ENCODE results near the gene SMIM1. TPM values are rescaled to one million over a fixed set of nuclear protein-coding genes. Genes with fewer than 3 reads are reported as not detected.

SMIM1 gene
- total RNA-seq, 1 donor from 2014 or later: 6.6 TPM

DNA sequence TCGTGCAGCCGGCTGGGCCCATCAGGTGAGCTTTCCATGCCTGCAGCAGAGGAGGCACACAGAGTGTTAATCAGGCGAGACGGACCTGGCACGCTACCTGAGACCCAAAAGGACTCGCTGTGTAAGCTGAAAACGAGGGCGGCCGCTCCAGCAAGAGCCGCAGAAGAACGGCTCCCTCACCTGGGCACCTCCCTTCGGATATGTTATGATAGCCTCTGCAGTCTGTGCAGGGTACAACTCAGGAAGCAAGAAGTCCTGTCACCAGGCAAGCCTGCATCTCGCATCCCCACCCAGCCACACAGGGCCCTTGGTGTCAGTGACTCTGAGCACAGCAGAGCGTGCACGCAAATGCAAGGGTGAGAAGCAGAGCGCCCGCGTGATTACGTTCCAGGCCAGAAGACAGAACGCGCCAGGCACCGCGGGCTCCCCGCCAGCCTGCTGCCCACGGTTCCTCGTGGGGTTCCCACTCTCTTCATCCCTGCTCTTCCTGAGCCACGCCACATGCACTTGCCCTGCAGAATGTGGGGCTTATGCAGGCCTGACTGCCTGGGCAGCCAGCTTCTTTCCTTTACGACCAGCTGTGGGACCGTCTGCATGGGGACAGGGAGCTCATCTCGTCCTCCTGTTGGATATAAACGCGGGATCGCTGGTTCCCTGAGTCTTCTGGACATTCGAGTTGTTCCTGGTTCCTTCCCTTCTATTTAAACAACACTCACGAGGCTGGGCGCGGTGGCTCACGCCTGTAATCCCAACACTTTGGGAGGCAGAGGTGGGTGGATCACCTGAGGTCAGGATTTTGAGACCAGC, 44.0 kb downstream of the SMIM1 start:
- Mint-ChIP-seq H3K4me1 (ENCODE audit: low read depth, unreplicated experiment) (peaks cover 3% of the 10 kb centered on the region), H3K36me3 (ENCODE audit: low read depth, unreplicated experiment) (peaks cover 20% of the 10 kb centered on the region), H3K9me3 (ENCODE audit: unreplicated experiment) (no peaks in the 10 kb centered on the region), H3K4me3 (ENCODE audit: unreplicated experiment) (no peak overlapping the region), H3K27ac (ENCODE audit: unreplicated experiment) (no peak overlapping the region), H3K27me3 (ENCODE audit: low read depth, unreplicated experiment) (no peaks in the 10 kb centered on the region)
- H3K79me2 ChIP-seq (ENCODE audit: insufficient read depth, low read length): no peaks in the 10 kb centered on the region
- no peak overlapping the region for H3K4me2 ChIP-seq (ENCODE audit: low read length)
- H3K9ac ChIP-seq (ENCODE audit: low read length): no peak overlapping the region
- no peak for FAIRE-seq
- H3K4me3 ChIP-seq (ENCODE audit: insufficient read depth, low read depth, low read length): no peak overlapping the region
- H3K9me3 ChIP-seq (ENCODE audit: insufficient read depth, low read depth, low read length): no peaks in the 10 kb centered on the region
- H3K36me3 ChIP-seq (ENCODE audit: insufficient read depth, low read length): peaks cover under 1% of the 10 kb centered on the region
- no peak overlapping the region for H2AFZ ChIP-seq (ENCODE audit: low read depth, low read length)
- H3K27me3 ChIP-seq (ENCODE audit: insufficient read depth, low read length): no peaks in the 10 kb centered on the region
- H3K27ac ChIP-seq (ENCODE audit: low read depth, low read length): no peak overlapping the region
- H3K4me1 ChIP-seq (ENCODE audit: insufficient read depth, low read length): no peaks in the 10 kb centered on the region
- no peak for DNase-seq (ENCODE audit: low read depth)
- no peak for TF ChIP-seq EZH2 (IDR thresholded peaks at IDR 0.05; ENCODE audit: insufficient read depth, low read length)
- TF ChIP-seq, protein P1, sequence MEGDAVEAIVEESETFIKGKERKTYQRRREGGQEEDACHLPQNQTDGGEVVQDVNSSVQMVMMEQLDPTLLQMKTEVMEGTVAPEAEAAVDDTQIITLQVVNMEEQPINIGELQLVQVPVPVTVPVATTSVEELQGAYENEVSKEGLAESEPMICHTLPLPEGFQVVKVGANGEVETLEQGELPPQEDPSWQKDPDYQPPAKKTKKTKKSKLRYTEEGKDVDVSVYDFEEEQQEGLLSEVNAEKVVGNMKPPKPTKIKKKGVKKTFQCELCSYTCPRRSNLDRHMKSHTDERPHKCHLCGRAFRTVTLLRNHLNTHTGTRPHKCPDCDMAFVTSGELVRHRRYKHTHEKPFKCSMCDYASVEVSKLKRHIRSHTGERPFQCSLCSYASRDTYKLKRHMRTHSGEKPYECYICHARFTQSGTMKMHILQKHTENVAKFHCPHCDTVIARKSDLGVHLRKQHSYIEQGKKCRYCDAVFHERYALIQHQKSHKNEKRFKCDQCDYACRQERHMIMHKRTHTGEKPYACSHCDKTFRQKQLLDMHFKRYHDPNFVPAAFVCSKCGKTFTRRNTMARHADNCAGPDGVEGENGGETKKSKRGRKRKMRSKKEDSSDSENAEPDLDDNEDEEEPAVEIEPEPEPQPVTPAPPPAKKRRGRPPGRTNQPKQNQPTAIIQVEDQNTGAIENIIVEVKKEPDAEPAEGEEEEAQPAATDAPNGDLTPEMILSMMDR (IDR thresholded peaks at IDR 0.05; ENCODE audit: insufficient read depth, low read depth, low read length): no peak
- no peaks in the 10 kb centered on the region for H4K20me1 ChIP-seq (ENCODE audit: insufficient read depth, low read length)

DNA sequence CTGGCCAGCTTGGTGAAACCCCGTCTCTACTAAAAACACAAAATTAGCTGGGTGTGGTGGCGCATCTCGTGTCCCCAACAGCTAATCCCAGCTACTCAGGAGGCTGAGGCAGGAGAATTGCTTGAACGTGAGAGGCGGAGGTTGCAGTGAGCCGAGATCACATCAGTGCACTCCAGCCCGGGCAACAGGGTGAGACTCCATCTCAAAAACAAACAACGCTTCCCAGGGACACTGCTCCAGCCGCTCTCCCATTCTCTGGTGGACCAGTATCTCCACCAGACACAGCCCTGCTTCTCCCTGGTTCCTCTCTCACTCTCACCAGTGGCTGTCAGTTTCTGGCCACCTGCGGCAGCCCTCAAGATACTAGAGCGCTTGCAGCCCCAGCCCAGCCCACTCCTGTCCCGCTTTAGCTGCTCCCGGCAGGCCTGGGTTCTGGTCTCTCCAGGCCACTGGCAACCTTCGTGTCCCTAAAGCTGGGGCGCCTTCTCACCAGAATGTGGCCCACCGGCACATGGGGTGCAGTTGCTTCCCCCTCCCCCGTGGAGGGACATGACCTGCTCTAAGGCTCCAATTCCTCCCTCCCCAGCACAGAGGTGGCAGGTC, 44.7 kb downstream of the SMIM1 start:
- FAIRE-seq: no peak
- H3K79me2 ChIP-seq (ENCODE audit: insufficient read depth, low read length): no peaks in the 10 kb centered on the region
- peak overlapping the region; percentile 47 for H3K27ac Mint-ChIP-seq (ENCODE audit: unreplicated experiment)
- no peak overlapping the region for H3K27ac ChIP-seq (ENCODE audit: low read depth, low read length)
- H3K4me3 ChIP-seq (ENCODE audit: insufficient read depth, low read depth, low read length): no peak overlapping the region
- no peaks in the 10 kb centered on the region for H3K4me1 Mint-ChIP-seq (ENCODE audit: low read depth, unreplicated experiment)
- H3K9me3 ChIP-seq (ENCODE audit: insufficient read depth, low read depth, low read length): no peaks in the 10 kb centered on the region
- H3K36me3 ChIP-seq (ENCODE audit: insufficient read depth, low read length): peaks cover 4% of the 10 kb centered on the region
- TF ChIP-seq, protein P1 (IDR thresholded peaks at IDR 0.05; ENCODE audit: insufficient read depth, low read depth, low read length): no peak
- TF ChIP-seq EZH2 (IDR thresholded peaks at IDR 0.05; ENCODE audit: insufficient read depth, low read length): no peak
- no peaks in the 10 kb centered on the region for H3K9me3 Mint-ChIP-seq (ENCODE audit: unreplicated experiment)
- H3K27me3 ChIP-seq (ENCODE audit: insufficient read depth, low read length): no peaks in the 10 kb centered on the region
- H4K20me1 ChIP-seq (ENCODE audit: insufficient read depth, low read length): no peaks in the 10 kb centered on the region
- DNase-seq (ENCODE audit: low read depth): no peak
- no peak overlapping the region for H2AFZ ChIP-seq (ENCODE audit: low read depth, low read length)
- no peak overlapping the region for H3K4me3 Mint-ChIP-seq (ENCODE audit: unreplicated experiment)
- H3K27me3 Mint-ChIP-seq (ENCODE audit: low read depth, unreplicated experiment): no peaks in the 10 kb centered on the region
- H3K9ac ChIP-seq (ENCODE audit: low read length): no peak overlapping the region
- H3K4me2 ChIP-seq (ENCODE audit: low read length): no peak overlapping the region
- no peaks in the 10 kb centered on the region for H3K4me1 ChIP-seq (ENCODE audit: insufficient read depth, low read length)
- H3K36me3 Mint-ChIP-seq (ENCODE audit: low read depth, unreplicated experiment): peaks cover 25% of the 10 kb centered on the region
